Duodenal mucosa (tissue), 2 donors: Measurements from ENCODE around the gene MTERF2.
A peak's percentile ranks its signal among the peaks of the same experiment; 100 is the strongest.

Experiments
- H3K27ac ChIP-seq: one replicate; pipeline ENCODE4 v1.7.0; 2013; ENCODE audit warnings: low read depth, low read length
- H3K27me3 ChIP-seq, 2 donors: one replicate each; pipeline ENCODE4 v1.7.0; 2013; ENCODE audit warnings: low read length in 2 of 2, control low read depth in 1 of 2; ENCODE audit not compliant: insufficient read depth in 2 of 2, control insufficient read depth in 1 of 2
- H3K36me3 ChIP-seq, 2 donors: one replicate each; pipeline ENCODE4 v1.7.0; 2013; ENCODE audit warnings: low read length in 2 of 2, control low read depth in 1 of 2; ENCODE audit not compliant: insufficient read depth in 2 of 2, control insufficient read depth in 1 of 2
- H3K4me1 ChIP-seq, 2 donors: one replicate each; pipeline ENCODE4 v1.7.0; 2013; ENCODE audit warnings: low read length in 2 of 2, control low read depth in 1 of 2; ENCODE audit not compliant: insufficient read depth in 2 of 2, control insufficient read depth in 1 of 2
- H3K4me3 ChIP-seq, 2 donors: one replicate each; pipeline ENCODE4 v1.7.0; 2013; ENCODE audit warnings: low read length in 2 of 2, low read depth in 1 of 2
- H3K9ac ChIP-seq, 2 donors: one replicate each; pipeline ENCODE4 v1.7.0; 2013; ENCODE audit warnings: low read length in 2 of 2, low read depth in 1 of 2
- H3K9me3 ChIP-seq, 2 donors: one replicate each; pipeline ENCODE4 v1.7.0; 2013; ENCODE audit warnings: low read length in 2 of 2, control low read depth in 1 of 2; ENCODE audit not compliant: control insufficient read depth in 1 of 2

MTERF2 gene

GRCh38 chr12:106994579-106995220, 7.8 kb upstream of the MTERF2 start:
- H3K9ac ChIP-seq: no peak overlapping the region
- H3K36me3 ChIP-seq: peaks cover 4 to 15% of the 10 kb centered on the region in 2 donors
- H3K27ac ChIP-seq: no peak overlapping the region
- H3K27me3 ChIP-seq: no peaks in the 10 kb centered on the region
- H3K9me3 ChIP-seq: no peaks in the 10 kb centered on the region
- H3K4me3 ChIP-seq: no peak overlapping the region
- H3K4me1 ChIP-seq: no peaks in the 10 kb centered on the region

- no peak overlapping the region for H3K27ac ChIP-seq
- no peaks in the 10 kb centered on the region for H3K9me3 ChIP-seq
- H3K4me1 ChIP-seq: peaks cover 22 to 30% of the 10 kb centered on the region in 2 donors
- H3K4me3 ChIP-seq: no peak overlapping the region
- H3K9ac ChIP-seq: peak overlapping the region in 1 of 2 donors; percentile 42
- H3K27me3 ChIP-seq: no peaks in the 10 kb centered on the region
- H3K36me3 ChIP-seq: peaks cover 0 to 5% of the 10 kb centered on the region in 2 donors
Measured at GRCh38 chr12:106987846-106988245, 900 bp upstream of the MTERF2 start.

GRCh38 chr12:106986135-106986534, 811 bp downstream of the MTERF2 start:
- Histone ChIP-seq H3K27me3 (no peaks in the 10 kb centered on the region), H3K9ac (peak overlapping the region; percentile 82 to 86), H3K9me3 (no peaks in the 10 kb centered on the region), H3K4me3 (peak overlapping the region; percentile 81 to 87), H3K36me3 (peaks cover 0 to 5% of the 10 kb centered on the region in 2 donors), H3K4me1 (peaks cover 22 to 34% of the 10 kb centered on the region in 2 donors), H3K27ac (no peak overlapping the region)

GRCh38 chr12:106985479-106985878, 1.5 kb downstream of the MTERF2 start:
- Histone ChIP-seq H3K9me3 (no peaks in the 10 kb centered on the region), H3K27me3 (no peaks in the 10 kb centered on the region), H3K36me3 (peaks cover 0 to 5% of the 10 kb centered on the region in 2 donors), H3K27ac (no peak overlapping the region), H3K9ac (peak overlapping the region in 1 of 2 donors; percentile 82), H3K4me1 (peaks cover 22 to 36% of the 10 kb centered on the region in 2 donors), H3K4me3 (peak overlapping the region; percentile 81 to 87)

GRCh38 chr12:106984588-106985137, 2.3 kb downstream of the MTERF2 start:
- peaks cover 22 to 36% of the 10 kb centered on the region in 2 donors for H3K4me1 ChIP-seq
- no peak overlapping the region for H3K4me3 ChIP-seq
- no peaks in the 10 kb centered on the region for H3K9me3 ChIP-seq
- peaks cover 0 to 5% of the 10 kb centered on the region in 2 donors for H3K36me3 ChIP-seq
- H3K9ac ChIP-seq: no peak overlapping the region
- no peak overlapping the region for H3K27ac ChIP-seq
- no peaks in the 10 kb centered on the region for H3K27me3 ChIP-seq

GRCh38 chr12:106982229-106982628, 4.7 kb downstream of the MTERF2 start:
- H3K4me1 ChIP-seq: peaks cover 34 to 44% of the 10 kb centered on the region in 2 donors
- peaks cover 0 to 5% of the 10 kb centered on the region in 2 donors for H3K36me3 ChIP-seq
- no peaks in the 10 kb centered on the region for H3K27me3 ChIP-seq
- no peak overlapping the region for H3K4me3 ChIP-seq
- H3K27ac ChIP-seq: no peak overlapping the region
- no peaks in the 10 kb centered on the region for H3K9me3 ChIP-seq
- H3K9ac ChIP-seq: no peak overlapping the region

- H3K4me1 ChIP-seq: peaks cover 37 to 47% of the 10 kb centered on the region in 2 donors
- H3K9me3 ChIP-seq: no peaks in the 10 kb centered on the region
- H3K27me3 ChIP-seq: no peaks in the 10 kb centered on the region
- H3K27ac ChIP-seq: no peak overlapping the region
- no peak overlapping the region for H3K9ac ChIP-seq
- H3K4me3 ChIP-seq: no peak overlapping the region
- H3K36me3 ChIP-seq: peaks cover 0 to 5% of the 10 kb centered on the region in 2 donors
Measured at GRCh38 chr12:106981788-106982187, 5.2 kb downstream of the MTERF2 start.

- Histone ChIP-seq H3K27ac (no peak overlapping the region), H3K9me3 (no peaks in the 10 kb centered on the region), H3K4me1 (peaks cover 38 to 46% of the 10 kb centered on the region in 2 donors), H3K36me3 (peaks cover 0 to 5% of the 10 kb centered on the region in 2 donors), H3K4me3 (no peak overlapping the region), H3K27me3 (no peaks in the 10 kb centered on the region), H3K9ac (no peak overlapping the region)
Measured at GRCh38 chr12:106980944-106981343, 6.0 kb downstream of the MTERF2 start.

GRCh38 chr12:106978035-106978800, 8.7 kb downstream of the MTERF2 start:
- Histone ChIP-seq H3K4me1 (peaks cover 45 to 56% of the 10 kb centered on the region in 2 donors), H3K27ac (no peak overlapping the region), H3K4me3 (peak overlapping the region in 1 of 2 donors; percentile 31), H3K27me3 (no peaks in the 10 kb centered on the region), H3K9ac (no peak overlapping the region), H3K9me3 (no peaks in the 10 kb centered on the region), H3K36me3 (no peaks in the 10 kb centered on the region)

- H3K9me3 ChIP-seq: no peaks in the 10 kb centered on the region
- H3K36me3 ChIP-seq: peaks cover 2 to 5% of the 10 kb centered on the region in 2 donors
- no peak overlapping the region for H3K27ac ChIP-seq
- peaks cover 42 to 57% of the 10 kb centered on the region in 2 donors for H3K4me1 ChIP-seq
- no peaks in the 10 kb centered on the region for H3K27me3 ChIP-seq
- peak overlapping the region in 1 of 2 donors; percentile 25 for H3K4me3 ChIP-seq
- H3K9ac ChIP-seq: no peak overlapping the region
Measured at GRCh38 chr12:106976668-106977067, 10.3 kb downstream of the MTERF2 start.
